AML-193 (cell line): Measurements from ENCODE around the gene LMO2.
A peak's percentile ranks its signal among the peaks of the same experiment; 100 is the strongest.

Experiments used
- DNase-seq, 2 experiments: peaks; one replicate each; lab custom pipeline; 2025; lab: John Stamatoyannopoulos, UW

The LMO2 gene

DNA sequence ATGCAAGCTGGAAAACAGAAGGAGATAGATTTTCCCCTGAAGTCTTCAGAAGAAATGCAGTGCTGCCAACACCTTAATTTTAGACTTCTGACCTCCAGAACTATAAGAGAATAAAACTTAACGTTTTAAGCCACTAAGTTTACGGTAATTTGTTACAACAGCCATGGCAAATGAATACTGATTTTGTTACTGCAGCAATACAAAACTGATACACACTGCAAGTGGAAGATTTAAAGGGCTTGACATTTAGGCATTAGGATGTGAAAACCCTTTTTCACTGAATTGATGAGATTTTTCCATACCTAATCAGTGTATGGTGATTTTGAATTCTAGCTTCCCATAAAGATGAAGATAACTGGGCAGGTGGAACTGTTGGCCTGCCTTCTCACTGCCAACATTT lies 22.1 kb upstream of the LMO2 start:
- DNase-seq = no peak

DNA sequence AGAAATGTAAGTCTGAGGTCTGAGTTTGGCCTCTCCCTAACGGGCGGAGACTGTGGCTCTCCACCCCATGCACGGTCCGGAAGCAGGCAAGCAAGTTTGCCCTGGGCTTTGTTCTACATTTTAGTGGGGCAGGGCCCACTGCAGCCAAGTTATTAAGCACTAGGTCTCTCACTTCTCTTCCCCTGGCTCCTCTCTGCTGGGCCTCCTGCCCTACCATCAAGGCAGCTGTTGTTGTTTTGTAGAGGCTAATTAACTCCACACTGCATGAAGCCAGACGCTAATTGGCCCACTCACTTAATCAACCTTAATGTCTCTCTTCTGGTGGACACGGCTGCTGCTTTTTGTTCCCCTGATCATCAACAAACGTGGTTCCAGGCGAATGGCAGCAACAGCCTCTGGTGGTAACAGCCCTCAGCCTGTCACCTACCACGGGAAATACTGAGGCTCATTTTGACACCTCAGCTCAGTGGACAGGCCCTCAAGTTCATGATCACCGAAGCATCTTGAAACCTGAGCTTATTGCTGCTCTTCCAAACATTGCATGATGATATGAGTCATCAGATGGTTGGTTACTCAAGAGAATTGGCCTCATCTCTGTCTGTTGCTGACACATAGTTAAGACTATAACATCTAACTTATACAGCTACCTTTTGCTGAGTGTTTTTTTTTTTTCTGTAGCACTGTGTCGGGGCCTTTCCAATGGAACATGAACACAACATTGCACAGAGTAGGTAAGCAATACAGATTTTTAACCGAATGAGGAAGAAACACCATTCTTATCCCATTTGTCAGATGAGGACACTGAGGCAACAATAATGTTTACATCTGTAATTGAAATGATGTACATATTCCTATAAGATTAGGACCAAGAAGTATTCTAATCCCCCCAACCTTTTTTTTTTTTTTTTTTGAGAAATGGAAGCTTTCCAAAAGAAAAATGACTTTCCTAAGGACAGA lies 20.8 kb upstream of the LMO2 start:
- DNase-seq = peak; percentile 83 to 95

DNA sequence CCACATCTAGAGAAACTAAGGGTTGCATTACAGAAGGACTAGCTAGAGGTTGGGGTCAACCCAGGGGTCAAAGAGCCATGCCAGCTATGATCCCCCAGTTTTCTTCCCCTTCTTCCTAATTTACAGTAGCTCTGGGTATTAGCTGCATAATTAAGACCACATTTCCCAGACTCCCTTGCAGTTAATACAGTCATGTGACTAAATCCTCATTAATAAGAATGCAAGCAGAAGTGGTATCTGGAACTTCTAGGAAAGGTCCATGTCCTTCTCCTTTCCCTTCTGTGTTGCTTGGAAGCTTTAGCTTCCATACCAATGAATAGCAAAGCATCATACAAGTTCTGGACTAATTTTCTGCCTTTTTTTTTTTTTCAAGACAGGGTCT lies 19.1 kb upstream of the LMO2 start:
- no peak for DNase-seq

DNA sequence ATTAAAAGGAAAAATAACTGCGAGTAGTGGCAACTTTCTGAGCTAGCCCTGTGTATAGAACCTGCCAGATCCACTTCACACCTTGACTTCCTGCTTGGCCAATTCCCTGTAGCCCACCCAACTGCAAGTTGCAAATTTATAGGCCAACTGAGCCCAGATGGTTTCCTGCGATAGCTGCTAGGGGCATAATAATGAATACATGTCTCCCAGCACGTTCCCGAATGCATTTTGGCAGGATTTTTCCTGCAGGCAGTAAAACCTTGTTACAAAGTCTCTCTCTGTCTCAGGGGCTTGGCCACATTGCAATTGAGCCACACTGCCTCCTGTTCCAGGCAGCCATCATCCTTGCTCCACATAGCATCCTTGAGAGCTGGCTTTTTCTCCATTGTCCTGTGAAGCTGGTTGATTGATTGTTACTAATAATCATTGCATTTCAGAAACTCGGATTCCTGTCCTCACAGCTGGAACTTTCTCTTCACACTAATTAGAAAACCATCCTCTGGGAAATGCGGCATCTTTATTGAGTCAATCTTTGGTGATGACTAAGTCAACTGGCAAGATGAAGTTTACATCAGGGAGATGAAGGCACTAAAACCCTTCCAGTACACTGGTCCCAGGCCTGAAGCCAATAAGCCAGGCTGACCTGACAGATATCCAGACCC lies 18.6 kb upstream of the LMO2 start:
- DNase-seq = no peak

DNA sequence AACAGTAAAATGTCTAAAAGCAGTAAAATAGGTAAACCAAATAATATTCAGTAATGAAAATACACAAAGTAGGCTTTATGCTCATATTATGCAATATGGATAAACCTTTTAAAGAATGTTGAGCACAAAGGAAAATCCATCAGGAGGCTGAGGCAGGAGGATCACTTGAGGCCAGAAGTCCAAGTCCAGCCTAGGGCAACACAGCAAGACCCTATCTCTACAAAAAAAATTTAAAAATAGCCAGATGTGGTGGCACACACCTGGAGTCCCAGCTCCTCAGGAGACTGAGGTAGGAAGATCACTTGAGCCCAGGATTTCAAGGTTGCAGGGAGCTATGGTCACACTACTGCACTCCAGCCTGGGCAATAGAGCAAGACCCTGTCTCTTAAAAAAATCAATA lies 17.7 kb upstream of the LMO2 start:
- DNase-seq = no peak

DNA sequence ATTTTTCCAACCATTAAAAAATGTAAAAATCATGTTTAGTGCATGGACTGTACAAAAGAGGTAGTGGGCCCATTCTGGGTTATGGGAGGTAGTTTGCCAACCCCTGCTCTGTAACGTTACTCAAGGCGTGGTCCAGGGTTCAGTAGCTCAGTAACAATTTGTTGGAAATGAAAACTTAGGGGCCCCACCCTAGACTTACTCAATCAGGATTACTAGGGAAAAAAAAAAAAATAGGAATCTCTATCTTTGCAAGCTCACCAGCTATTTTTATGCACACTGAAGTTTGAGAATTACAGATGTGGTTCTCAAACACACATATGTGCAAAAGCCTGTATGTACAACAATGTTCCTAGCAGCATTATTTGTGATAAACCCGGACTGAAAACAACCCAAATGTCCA lies 17.3 kb upstream of the LMO2 start:
- no peak for DNase-seq

DNA sequence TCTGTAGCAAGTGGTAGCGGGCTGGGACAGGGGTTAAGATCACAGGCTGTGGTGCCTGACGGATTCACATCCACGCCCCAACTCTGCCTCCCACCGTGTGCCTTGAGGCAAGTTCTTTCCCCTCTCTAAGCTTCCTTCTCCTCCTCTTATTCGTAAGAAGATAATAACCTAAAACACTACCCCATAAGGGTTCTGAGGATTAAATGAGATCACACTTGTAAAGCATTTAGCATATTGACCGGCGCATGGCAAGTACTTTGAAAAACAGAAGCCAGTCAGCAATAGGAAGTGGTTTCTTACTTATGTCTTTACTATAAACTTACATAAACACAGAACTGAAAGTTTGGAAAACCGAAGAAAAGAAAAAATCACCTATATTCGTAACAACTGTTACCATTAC lies 15.5 kb upstream of the LMO2 start:
- peak; percentile 22 to 30 for DNase-seq

DNA sequence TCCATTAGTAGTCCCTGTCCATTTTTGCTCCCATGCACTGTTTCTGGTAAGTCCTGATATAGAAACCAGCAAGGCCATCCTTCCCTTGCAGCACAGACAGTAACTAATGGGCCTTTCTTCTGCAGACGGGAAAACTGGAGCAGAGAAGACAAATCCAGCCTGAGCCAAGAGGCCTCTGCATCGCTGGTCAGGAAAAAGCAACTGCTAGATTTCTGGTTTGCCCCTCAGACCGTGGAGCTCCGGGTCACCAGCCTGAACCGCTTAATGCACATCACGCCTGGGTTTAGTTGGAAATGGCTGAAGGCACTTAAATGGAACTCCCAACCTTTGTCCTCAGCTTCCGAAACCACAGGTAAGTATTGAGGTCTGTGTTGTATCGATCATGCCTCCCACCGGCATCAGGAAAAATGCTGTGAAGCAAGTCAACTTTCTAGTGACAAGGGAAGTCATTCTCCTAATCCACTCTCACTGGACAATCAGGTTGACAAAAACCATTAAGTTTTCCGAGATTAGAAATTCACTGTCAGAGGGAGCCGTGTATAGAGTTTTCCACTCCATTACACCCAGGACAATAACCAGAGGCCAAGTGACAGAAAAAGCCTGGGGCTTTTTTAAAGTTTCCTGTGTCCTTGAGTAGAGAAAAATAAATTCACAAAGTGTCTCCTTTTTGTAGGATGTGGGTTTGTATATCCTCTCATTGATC lies 14.8 kb upstream of the LMO2 start:
- no peak for DNase-seq

DNA sequence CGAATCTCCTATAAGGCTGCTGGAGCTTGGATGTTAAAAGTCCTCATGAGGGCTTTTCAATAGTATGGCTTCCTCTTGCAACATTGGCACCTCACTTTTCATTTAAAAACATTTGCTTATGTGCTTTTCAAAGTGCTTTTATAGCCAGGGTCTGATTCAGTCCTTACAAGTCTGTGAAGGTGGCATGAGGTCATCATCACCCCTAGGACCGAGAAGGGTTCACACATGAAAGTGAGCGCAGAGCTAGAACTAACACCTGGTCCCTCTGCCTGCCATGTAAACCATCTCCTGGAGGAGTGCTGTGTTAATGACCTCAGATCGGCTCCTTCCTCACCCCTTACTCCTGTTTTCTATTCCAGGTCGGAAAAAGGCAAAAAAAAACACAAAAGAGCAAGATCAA lies 12.2 kb upstream of the LMO2 start:
- no peak for DNase-seq

DNA sequence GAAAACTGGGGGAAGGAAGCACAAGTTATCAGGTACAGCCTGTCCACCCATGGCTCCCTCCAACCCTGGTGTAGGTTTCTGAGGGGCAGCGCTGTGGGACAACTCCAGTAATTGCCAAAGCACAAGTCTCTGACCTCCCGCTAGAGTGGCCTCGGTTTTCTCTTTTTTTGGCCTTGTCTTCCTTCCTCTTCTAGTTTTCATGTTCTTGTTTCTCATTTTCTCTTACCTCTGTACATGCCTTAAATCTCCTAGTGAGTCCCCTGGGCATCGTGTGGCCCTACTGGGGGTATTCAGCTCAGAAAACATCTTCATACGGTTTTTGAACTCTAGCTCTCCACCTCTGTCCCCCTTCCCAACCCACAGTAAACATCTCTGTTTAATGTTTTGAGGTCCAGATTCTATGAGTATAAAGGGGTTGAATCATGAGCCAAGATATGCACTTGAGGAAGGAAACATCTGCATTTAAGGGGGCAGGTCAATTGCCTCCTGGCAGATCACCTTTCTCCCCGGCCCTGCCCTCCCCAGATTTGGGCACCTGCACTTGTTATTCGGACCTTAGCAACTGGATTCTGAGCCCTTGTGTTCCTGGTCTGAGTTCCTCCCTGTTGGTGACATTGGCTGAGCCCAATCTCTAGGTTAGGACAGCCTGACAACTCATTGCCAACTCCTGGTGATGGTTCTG lies 8.4 kb upstream of the LMO2 start:
- DNase-seq = no peak

DNA sequence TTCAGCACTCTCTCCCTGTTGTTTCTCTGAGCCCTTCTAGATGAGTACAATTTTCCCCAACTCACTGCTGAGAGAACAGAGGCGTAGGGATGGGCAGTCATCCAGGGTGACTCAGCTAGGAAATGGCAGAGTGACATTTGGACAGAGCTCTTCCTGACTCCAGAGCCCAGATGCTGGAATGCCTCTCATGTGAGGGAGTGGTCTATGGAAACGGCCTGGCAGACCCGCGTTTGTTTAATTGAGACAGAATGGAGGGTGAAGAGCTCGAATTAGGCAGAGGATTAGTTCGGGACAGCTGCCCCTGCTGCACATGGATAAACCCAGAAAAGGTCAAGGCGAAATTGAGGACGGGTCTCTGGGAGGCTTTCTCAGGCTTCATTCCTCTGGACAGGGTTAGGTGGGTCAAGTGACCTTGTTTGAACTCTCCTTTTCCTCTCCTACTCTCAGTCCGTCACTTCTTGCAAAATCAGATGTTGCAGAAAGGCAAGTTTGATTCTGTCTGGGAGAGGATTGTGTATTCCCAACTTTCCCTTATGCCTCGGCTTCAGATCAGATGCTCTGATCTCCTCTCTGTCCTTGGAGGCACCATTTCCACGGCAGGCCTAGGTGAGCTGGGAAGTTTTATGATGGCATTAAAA lies 7.6 kb upstream of the LMO2 start:
- no peak for DNase-seq

DNA sequence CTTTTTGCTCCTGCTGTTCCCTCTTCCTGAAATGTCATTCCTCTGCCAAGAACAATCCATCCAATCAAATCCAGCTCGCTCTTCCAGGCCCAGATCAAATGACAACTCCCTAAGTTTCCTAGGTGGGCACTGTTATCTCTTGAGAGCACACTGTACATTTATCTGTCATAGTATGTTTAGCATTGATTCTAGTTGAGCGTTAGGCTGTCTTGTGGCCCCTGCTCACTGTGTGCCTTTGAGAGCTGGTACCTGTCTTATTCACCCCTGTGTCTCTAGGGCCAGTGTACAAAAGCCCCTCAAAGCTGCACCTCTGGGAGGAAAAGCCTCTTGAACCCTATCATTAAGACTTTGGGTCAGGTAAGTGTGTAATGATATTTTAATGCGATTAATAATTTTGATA lies 7.1 kb upstream of the LMO2 start:
- no peak for DNase-seq

DNA sequence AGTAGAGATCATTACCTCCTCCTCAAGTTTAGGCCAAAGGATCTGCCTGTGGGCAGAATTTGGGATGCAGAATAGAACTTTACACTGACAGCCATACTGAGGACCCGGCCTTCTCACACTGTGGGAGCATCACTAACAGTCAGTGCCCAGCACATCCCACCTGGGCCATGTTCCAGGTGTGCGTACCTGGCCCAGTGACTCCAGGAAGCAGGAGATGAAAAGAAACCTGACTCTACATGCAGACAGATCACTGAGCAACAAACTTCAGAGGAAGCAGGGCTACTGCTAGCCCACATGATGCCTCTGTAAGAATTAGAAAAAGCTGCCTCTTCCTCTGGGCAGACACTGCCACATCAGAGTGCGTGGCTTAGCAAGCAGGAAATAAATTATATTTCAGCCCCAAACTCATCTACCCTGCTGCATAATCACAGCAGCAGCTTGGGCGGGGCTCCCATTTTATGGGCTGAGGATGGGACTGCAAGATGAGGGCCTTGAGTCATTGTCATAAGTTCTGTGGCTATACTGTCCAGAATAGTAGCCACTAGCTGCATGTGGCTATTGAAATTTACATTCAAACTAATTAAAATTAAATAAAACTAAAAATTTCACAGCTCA lies 6.0 kb upstream of the LMO2 start:
- DNase-seq = no peak

DNA sequence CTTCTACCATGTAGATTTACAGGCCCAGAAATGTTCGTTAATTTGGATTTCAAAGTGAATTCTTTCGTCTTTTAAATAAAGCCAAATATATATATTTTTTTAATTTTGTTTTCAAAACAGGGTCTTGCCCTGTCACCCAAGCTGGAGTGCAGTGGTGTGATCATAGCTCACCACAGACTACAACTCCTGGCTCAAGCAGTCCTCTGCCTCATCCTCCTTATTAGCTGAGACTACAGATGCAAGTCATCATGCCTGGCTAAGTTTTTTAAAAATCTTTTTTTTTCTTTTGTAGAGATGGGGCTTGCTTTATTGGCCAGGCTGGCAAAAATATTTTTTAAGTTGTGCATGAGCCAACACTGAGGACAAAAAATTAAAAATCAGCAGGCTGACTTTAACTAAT lies 5.0 kb upstream of the LMO2 start:
- no peak for DNase-seq

DNA sequence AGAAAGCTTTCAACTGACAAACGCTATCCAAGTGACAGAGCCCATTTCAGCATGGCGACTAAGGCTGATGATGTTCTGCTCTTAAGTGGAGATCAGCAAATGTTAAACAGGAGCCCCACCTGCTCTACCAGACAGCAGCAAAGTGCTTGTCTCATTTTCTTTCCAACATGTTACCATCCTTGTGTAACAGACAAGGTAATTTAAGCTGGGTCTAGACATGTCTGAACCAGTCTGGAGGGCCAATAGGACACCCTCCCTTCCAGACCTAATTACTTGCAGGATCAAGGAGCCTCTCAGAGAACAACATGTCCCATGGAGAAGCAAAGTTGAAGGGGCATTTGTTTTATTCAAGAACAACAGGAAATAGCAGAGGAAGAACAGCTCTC lies 3.9 kb upstream of the LMO2 start:
- no peak for DNase-seq

DNA sequence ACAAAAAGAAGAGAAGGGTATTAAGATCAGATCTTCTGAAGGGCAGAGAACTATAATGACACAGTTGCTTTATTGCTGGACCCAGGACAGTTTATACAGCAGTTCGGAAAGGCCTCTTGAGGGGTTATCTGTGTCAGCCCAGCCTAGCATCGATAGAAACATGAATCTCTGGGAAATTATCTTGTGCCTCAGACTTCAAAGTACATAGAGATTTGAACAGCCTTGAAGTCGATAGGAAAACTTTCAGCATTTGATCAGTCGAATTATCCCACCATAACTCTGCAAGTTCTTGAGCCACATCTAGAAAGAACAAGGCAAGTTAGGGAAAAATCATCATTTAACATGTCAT lies 2.5 kb upstream of the LMO2 start:
- no peak for DNase-seq

DNA sequence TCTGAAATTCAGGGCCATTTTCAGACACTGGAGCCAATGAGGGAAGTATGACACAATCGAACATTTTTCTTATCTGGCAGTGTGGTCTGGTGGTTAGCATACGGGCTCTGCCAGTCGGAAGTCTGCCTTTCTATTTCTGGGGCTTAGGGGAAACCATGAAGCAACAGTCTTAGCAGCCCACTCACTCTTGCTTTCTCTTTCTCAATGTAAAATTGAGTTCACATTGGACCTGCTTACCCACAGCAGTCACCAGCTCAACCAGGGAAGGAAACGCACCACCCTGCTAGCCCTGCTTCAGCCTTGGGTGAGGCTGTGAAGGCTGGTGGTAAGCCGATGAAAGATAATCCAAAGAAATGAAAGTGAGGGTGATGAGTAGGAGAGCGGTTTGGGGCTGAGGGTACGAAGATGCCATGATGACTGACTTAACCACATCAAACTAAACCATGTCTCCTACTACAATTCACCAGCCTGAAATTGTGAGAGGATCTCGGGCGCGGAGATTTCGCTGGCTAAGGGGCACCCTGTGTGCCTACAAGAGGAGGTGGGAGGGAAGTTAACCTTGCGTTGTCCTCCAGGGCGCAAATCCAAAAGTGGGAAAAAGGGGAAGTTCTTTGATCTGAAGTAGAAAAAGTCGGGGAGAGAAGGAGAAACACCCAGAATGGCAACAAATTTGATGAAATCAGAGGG lies 2.0 kb upstream of the LMO2 start:
- peak; percentile 96 to 98 for DNase-seq

DNA sequence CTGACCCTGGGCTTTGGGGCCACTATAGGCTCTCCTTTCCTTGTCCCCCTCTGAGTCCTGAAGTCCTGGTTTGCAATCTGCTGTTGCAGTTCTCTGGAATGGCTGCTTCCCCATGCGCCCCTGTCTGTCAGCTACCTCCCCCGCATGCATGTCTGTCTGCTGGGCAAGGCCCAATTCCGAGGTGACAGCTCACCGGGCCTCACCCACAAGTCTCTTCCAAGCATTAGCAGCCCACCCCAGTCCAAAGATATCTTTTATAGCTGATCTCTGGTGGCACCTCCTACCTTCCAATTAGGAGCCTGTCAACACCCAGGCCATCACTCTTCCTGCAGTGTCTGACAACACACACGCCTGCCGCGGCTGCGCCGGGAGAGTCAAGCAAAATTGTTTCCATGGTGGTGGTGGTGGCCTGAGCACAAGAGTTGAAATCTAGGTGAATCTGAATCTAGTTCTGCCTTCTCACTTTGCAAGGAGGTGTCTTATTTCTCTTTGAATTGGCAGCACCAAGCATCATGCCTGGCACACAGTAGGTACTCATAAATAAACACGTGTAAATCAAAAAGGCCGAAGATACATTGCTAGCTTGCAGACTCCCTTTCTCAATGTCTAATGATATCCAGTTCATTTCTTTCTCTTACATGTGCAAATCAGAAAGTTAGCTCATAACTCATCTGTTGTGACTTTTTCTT lies 1.2 kb upstream of the LMO2 start:
- DNase-seq = no peak

DNA sequence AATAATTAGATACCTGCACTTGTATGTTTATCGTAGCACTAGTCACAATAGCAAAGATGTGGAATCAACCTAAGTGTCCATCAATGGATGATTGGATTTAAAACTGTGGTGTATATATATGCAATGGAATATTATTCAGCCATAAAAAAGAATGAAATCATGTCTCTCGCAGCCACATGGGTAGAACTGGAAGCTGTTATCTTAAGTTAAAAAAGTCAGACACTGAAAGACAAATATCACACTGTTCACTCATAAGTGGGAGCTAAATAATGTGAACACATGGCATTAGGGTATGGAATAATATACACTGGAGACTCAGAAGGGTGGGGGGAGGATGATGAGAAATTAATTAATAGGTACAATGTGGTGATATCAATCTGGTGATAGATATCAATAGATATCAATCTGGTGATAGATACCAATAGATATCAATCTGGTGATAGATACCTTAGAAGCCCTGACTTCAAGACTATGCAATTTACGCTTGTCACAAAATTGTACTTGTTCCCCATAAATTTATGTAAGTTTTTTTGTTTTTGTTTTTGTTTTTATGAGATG lies 2.0 kb downstream of the LMO2 start:
- DNase-seq = no peak

DNA sequence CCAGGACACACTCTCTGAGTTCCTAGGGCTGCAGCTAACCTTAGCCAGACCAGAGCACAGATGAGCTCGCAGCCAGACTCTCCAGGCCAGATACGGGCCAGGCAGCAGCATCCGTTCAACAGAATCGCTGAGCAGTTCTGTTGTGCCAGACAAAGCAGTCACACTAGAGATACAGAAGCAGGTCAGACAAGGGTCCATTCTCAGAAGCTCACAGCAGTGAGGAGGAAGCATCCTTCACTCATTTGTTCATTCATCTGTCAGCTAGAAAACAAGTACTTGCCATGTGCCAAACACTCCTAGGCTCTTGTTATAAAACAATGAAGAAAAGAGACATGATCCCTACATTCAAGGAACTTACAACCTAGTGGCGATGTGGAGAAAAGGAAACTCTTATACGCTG lies 2.6 kb downstream of the LMO2 start:
- DNase-seq = no peak
